GM23338 (cell line): ENCODE results near the gene SULT2B1.

ENCODE experiments used
- CREB1 ChIP-seq: fragments of 250-450 bp; sonication (Bioruptor Pico); IDR thresholded peaks from 2 replicates; pipeline ENCODE4 v1.5.0; 2020; ENCODE audit warnings: low read depth, mild to moderate bottlenecking, moderate library complexity
- CTCF ChIP-seq, 2 experiments: fragments of 200-600 bp in 1 of 2; sonication (generic) in 1 of 2; conservative IDR thresholded peaks; 2 replicates each; pipeline versions ENCODE4 v1.5.1 to v1.6.1; 2016 to 2017; ENCODE audit warnings: antibody characterized with exemption in 2 of 2, low read depth in 2 of 2, mild to moderate bottlenecking in 2 of 2, moderate library complexity in 1 of 2
- ETS1 ChIP-seq: IDR thresholded peaks from 2 replicates; pipeline ENCODE4 v1.6.1; 2016; ENCODE audit warnings: antibody characterized with exemption
- EZH2 ChIP-seq: fragments of 200-600 bp; sonication (generic); IDR thresholded peaks from one replicate; pipeline ENCODE4 v1.8.0; 2017; ENCODE audit warnings: antibody characterized with exemption, mild to moderate bottlenecking, low read depth; ENCODE audit not compliant: unreplicated experiment
- EZH2phosphoT487 ChIP-seq: fragments of 200-600 bp; sonication (generic); IDR thresholded peaks from one replicate; pipeline ENCODE4 v1.8.1; 2018; ENCODE audit warnings: antibody characterized with exemption; ENCODE audit not compliant: unreplicated experiment
- JUNB ChIP-seq: IDR thresholded peaks from one replicate; pipeline ENCODE4 v1.6.1; 2016; ENCODE audit warnings: antibody characterized with exemption; ENCODE audit not compliant: unreplicated experiment
- NANOG ChIP-seq: IDR thresholded peaks from 2 replicates; pipeline ENCODE4 v1.6.1; 2016; ENCODE audit warnings: antibody characterized with exemption, borderline replicate concordance
- POLR2AphosphoS5 ChIP-seq: IDR thresholded peaks from 2 replicates; pipeline ENCODE4 v1.6.1; 2016; ENCODE audit warnings: antibody characterized with exemption, low read depth
- REST ChIP-seq: IDR thresholded peaks from one replicate; pipeline ENCODE4 v1.6.1; 2018; ENCODE audit warnings: antibody characterized with exemption; ENCODE audit not compliant: unreplicated experiment
- STAT1 ChIP-seq: IDR thresholded peaks from one replicate; pipeline ENCODE4 v1.6.1; 2016; ENCODE audit warnings: antibody characterized with exemption; ENCODE audit not compliant: unreplicated experiment
- ZNF114 ChIP-seq: fragments of 250-450 bp; sonication (Bioruptor Pico); IDR thresholded peaks from 2 replicates; pipeline ENCODE4 v1.5.0; 2020; ENCODE audit warnings: mild to moderate bottlenecking, moderate library complexity
- ZNF331 ChIP-seq: fragments of 250-450 bp; sonication (Bioruptor Pico); IDR thresholded peaks from 2 replicates; pipeline ENCODE4 v1.5.0; 2020; ENCODE audit warnings: low read depth, mild to moderate bottlenecking, moderate library complexity

GRCh38 chr19:48598996-48599700 is 47.2 kb downstream of the SULT2B1 start:
- no peak for TF ChIP-seq ZNF331
- no peak for TF ChIP-seq CTCF (conservative IDR thresholded peaks at IDR 0.05; ENCODE audit: low read depth in 2 of 2)
- TF ChIP-seq EZH2: no peak
- no peak for TF ChIP-seq JUNB
- TF ChIP-seq CREB1 (CRISPR knock-in tag): no peak
- no peak for TF ChIP-seq ETS1
- TF ChIP-seq STAT1: no peak
- no peak for TF ChIP-seq POLR2AphosphoS5
- TF ChIP-seq REST: no peak
- no peak for TF ChIP-seq EZH2phosphoT487
- no peak for TF ChIP-seq NANOG
- TF ChIP-seq ZNF114: no peak
